Neural cell (in vitro differentiated cells): ENCODE measurements around the gene BICDL1.

Experiments
- CTCF ChIP-seq: fragments of 450-650 bp; IDR thresholded peaks from 2 replicates; pipeline ENCODE4 v1.5.1; 2014; ENCODE audit warnings: antibody characterized with exemption, mild to moderate bottlenecking, moderate library complexity; ENCODE audit not compliant: poor library complexity, severe bottlenecking
- EP300 ChIP-seq: fragments of 450-650 bp; conservative IDR thresholded peaks from 2 replicates; pipeline ENCODE4 v1.6.1; 2014; ENCODE audit warnings: antibody characterized with exemption, mild to moderate bottlenecking, moderate library complexity; ENCODE audit not compliant: poor library complexity, severe bottlenecking

DNA sequence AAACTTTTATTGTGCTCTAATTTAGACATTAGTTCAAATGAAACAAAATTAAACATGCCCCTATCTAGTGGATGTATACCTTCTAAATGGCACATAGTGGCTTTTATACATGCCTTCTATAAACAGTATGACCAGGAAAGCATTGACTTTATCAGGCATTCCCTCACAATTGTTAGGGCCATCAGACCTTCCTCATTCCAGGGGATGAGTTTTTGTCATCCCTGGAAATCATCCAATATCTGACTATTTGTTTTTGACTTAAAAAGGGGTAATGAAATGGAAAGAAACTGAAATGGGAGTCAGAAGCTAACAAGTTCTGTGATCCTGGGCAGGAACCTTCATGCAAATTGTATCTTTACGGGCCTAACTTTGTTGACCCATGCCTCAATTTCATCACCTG lies 58.0 kb downstream of the BICDL1 start:
- TF ChIP-seq CTCF: no peak
- no peak for TF ChIP-seq EP300
